BE2C (cell line): ENCODE data around the gene NFASC.

Source experiments
- DNase-seq: peaks from one replicate; pipeline ENCODE4 v3.0.0-alpha.2; 2020
- H3K27me3 ChIP-seq: fragments of 250-450 bp; sonication (Bioruptor Pico); 2 replicates; pipeline ENCODE4 v1.5.1; 2020; ENCODE audit warnings: mild to moderate bottlenecking
- H3K36me3 ChIP-seq: fragments of 250-450 bp; sonication (Bioruptor Pico); 2 replicates; pipeline ENCODE4 v1.5.1; 2020; ENCODE audit warnings: mild to moderate bottlenecking
- H3K4me1 ChIP-seq: fragments of 250-450 bp; sonication (Bioruptor Pico); 2 replicates; pipeline ENCODE4 v1.5.1; 2020
- H3K4me3 ChIP-seq: 2 replicates; pipeline ENCODE4 v1.5.1; 2011; ENCODE audit warnings: low read depth, low read length
- H3K9me3 ChIP-seq: fragments of 250-450 bp; sonication (Bioruptor Pico); 2 replicates; pipeline ENCODE4 v1.5.1; 2020
- CTCF ChIP-seq: IDR thresholded peaks from 2 replicates; pipeline ENCODE4 v1.5.1; 2012; ENCODE audit warnings: mild to moderate bottlenecking, low read depth, low read length

Gene NFASC

DNA sequence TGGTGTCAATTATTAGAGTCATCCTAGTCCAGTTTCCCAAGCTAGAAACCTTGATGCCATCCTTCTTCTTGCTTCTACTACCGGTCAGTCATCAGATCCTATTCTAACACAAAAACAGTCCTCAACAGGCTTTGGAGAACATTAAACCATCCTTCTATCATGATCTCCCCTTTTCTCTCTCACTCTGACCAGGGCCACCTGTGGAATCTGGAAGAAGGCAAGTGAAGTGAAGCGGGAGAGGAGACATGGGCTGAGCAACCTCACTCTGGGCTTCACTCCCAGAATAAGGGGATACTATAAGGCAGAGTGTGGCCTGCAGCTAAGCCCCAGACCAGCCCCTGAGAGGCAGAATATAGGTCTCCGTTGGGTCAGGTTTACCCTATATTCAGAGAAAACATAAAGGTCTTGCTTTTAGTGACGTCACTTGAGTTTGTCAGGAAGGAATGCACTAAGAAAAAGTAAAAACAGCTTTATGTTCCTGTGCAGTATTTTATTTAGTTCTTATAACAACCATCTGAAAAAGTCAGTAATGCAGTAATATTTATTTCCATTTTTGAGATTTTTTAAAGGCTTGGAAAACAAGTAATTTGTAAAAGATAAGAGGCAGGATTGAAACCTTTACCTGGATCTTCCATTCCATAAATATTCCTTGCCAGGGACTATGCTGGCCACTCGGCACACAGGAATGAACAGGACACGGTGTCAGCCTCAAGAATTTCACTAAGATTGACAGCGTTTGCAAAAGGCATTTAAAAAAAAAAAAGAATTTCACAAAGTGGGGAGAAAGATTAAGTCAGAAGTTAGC, 61.3 kb downstream of the NFASC start:
- Histone ChIP-seq H3K9me3 (no peaks in the 10 kb centered on the region), H3K4me1 (no peaks in the 10 kb centered on the region), H3K27me3 (no peaks in the 10 kb centered on the region), H3K36me3 (no peaks in the 10 kb centered on the region), H3K4me3 (no peak overlapping the region)
- no peak for TF ChIP-seq CTCF
- DNase-seq, result no peak

DNA sequence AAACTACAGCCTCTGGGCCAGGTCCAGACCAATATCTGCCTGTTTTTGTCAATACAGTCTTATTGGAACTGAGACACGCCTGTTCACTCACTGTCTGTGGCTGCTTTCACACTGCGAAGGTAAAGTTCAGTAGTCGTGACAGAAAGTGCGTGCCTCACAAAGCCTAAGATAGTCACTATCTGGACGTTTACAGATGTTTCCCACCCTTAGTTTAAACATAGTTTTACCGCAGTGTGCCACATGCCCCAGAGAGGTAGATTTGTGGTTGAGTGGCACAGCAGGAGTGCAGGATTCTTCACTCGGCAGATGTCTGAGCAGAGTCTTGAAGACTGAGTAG, 61.9 kb downstream of the NFASC start:
- no peaks in the 10 kb centered on the region for H3K4me1 ChIP-seq
- TF ChIP-seq CTCF, result no peak
- H3K27me3 ChIP-seq, result no peaks in the 10 kb centered on the region
- H3K9me3 ChIP-seq, result no peaks in the 10 kb centered on the region
- H3K4me3 ChIP-seq, result no peak overlapping the region
- DNase-seq, result no peak
- H3K36me3 ChIP-seq, result no peaks in the 10 kb centered on the region

DNA sequence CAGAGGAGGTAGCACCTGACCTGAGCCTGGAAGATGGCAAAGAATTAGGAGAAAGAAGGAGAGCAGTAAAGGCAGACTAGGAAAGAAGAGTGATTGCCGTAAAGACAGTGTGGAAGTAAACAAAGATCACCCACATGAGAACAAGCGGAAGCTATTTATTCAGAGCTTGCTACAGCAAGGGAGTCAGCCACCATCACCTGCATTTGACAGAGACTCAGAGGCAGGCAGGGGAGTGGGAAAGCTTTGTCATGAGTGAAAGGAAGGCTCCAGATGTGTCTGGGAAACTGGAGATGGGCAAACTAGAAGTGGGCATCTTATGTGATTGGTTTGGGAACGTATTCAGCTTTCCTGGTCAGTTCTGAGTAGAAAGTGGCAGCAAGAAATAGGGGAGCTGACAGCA, 64.5 kb downstream of the NFASC start:
- no peaks in the 10 kb centered on the region for H3K9me3 ChIP-seq
- no peaks in the 10 kb centered on the region for H3K36me3 ChIP-seq
- no peak for DNase-seq
- no peak overlapping the region for H3K4me3 ChIP-seq
- H3K27me3 ChIP-seq, result no peaks in the 10 kb centered on the region
- H3K4me1 ChIP-seq, result no peaks in the 10 kb centered on the region
- no peak for TF ChIP-seq CTCF

DNA sequence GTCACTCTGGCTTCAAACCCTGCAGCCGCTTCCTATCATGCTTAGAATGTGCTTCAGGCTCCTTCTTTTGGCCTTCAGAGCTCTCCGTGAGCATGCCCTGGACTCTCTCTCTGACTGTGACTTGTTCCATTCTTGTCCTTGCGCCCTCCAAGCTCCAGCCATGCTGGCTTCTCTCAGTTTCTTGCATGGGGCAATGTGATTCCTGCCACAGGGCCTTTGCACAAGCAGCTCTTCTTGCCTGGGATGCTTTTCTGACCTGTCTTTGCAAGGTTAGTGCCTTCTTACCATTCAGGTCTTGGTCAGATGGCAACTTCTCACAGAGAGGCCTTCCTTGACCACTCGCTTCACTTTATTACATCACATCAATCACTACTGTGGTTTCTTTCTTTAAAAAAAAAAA, 66.1 kb downstream of the NFASC start:
- Histone ChIP-seq H3K4me3 (no peak overlapping the region), H3K9me3 (no peaks in the 10 kb centered on the region), H3K27me3 (no peaks in the 10 kb centered on the region), H3K4me1 (peaks cover 4% of the 10 kb centered on the region), H3K36me3 (no peaks in the 10 kb centered on the region)
- no peak for DNase-seq
- no peak for TF ChIP-seq CTCF

DNA sequence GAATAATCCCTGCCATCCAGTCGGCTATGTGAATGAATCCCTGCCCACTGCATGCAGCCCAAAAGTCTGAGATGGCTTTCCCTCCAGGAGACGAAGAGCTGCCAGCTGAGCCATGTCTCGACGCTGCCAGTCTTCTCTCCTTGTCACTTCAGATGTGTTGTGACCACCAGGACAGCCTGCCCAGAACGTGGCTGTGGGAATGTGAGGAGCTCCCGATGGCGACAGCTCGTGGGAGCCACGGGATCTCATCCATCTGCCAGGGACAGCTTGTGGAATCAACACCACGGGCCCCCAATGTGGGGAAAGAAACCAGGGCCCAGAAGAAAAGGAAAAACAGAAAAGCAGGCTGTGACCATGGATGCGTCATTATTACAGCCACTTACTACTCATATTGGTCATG, 67.2 kb downstream of the NFASC start:
- Histone ChIP-seq H3K4me1 (peaks cover 9% of the 10 kb centered on the region), H3K27me3 (no peaks in the 10 kb centered on the region), H3K4me3 (no peak overlapping the region), H3K36me3 (no peaks in the 10 kb centered on the region), H3K9me3 (no peaks in the 10 kb centered on the region)
- no peak for TF ChIP-seq CTCF
- DNase-seq, result no peak

GRCh38 chr1:204940591-204940990, 69.9 kb downstream of the NFASC start:
- no peaks in the 10 kb centered on the region for H3K36me3 ChIP-seq
- peaks cover 9% of the 10 kb centered on the region for H3K4me1 ChIP-seq
- TF ChIP-seq CTCF, result no peak
- H3K4me3 ChIP-seq, result no peak overlapping the region
- DNase-seq, result no peak
- no peaks in the 10 kb centered on the region for H3K9me3 ChIP-seq
- H3K27me3 ChIP-seq, result no peaks in the 10 kb centered on the region
